Mesendoderm (in vitro differentiated cells): ENCODE results near the gene DNPEP.
"Not testable (repeated sequence)": the region's sequence is repeated elsewhere in the genome, so short reads cannot be mapped to it uniquely, and the experiment has no call there.

Source experiments
- DNase-seq: peaks from one replicate; pipeline ENCODE4 v3.0.0; 2013
- H2AK5ac ChIP-seq: 2 replicates; pipeline ENCODE4 v1.6.1; 2013; ENCODE audit warnings: low read length, inconsistent platforms
- H2BK120ac ChIP-seq: 2 replicates; pipeline ENCODE4 v1.6.1; 2013; ENCODE audit warnings: low read depth, mild to moderate bottlenecking, low read length, moderate library complexity, mixed read lengths
- H2BK15ac ChIP-seq: replicated peaks from 2 replicates; pipeline ENCODE4 v1.6.1; 2013; ENCODE audit warnings: low read depth, mild to moderate bottlenecking, moderate library complexity
- H2BK5ac ChIP-seq: 2 replicates; pipeline ENCODE4 v1.6.1; 2013; ENCODE audit warnings: low read length, inconsistent platforms
- H3K18ac ChIP-seq: 2 replicates; pipeline ENCODE4 v1.6.1; 2013; ENCODE audit warnings: mild to moderate bottlenecking, low read length, mixed read lengths
- H3K23ac ChIP-seq: one replicate; pipeline ENCODE4 v1.6.1; 2013; ENCODE audit warnings: low read length
- H3K27ac ChIP-seq: 2 replicates; pipeline ENCODE4 v1.5.1; 2013; ENCODE audit warnings: low read depth, mild to moderate bottlenecking, inconsistent platforms, low read length, moderate library complexity
- H3K27me3 ChIP-seq: 2 replicates; pipeline ENCODE4 v1.6.1; 2013; ENCODE audit warnings: low read length, control low read depth, mild to moderate bottlenecking, inconsistent platforms; ENCODE audit not compliant: insufficient read depth, poor library complexity
- H3K36me3 ChIP-seq: 2 replicates; pipeline ENCODE4 v1.6.1; 2013; ENCODE audit warnings: low read length, inconsistent platforms; ENCODE audit not compliant: control insufficient read depth, insufficient read depth
- H3K4ac ChIP-seq: one replicate; pipeline ENCODE4 v1.6.1; 2013; ENCODE audit warnings: low read depth, mild to moderate bottlenecking, low read length, moderate library complexity
- H3K4me1 ChIP-seq: 2 replicates; pipeline ENCODE4 v1.6.1; 2013; ENCODE audit warnings: low read depth, low read length, inconsistent platforms; ENCODE audit not compliant: control insufficient read depth
- H3K4me2 ChIP-seq: 2 replicates; pipeline ENCODE4 v1.6.1; 2013; ENCODE audit warnings: low read length
- H3K4me3 ChIP-seq: 2 replicates; pipeline ENCODE4 v1.5.1; 2013; ENCODE audit warnings: mild to moderate bottlenecking, low read length
- H3K56ac ChIP-seq: one replicate; pipeline ENCODE4 v1.6.1; 2013; ENCODE audit warnings: low read length
- H3K79me1 ChIP-seq: 2 replicates; pipeline ENCODE4 v1.6.1; 2013; ENCODE audit warnings: low read length, inconsistent platforms
- H3K79me2 ChIP-seq: 2 replicates; pipeline ENCODE4 v1.6.1; 2013; ENCODE audit warnings: mild to moderate bottlenecking, low read length; ENCODE audit not compliant: control insufficient read depth, insufficient read depth
- H3K9ac ChIP-seq: 2 replicates; pipeline ENCODE4 v1.6.1; 2013; ENCODE audit warnings: low read length, inconsistent platforms
- H4K5ac ChIP-seq: one replicate; pipeline ENCODE4 v1.6.1; 2013; ENCODE audit warnings: low read length
- H4K8ac ChIP-seq: one replicate; pipeline ENCODE4 v1.6.1; 2013; ENCODE audit warnings: low read depth, mild to moderate bottlenecking, control low read depth, low read length, moderate library complexity
- WGBS: extraction: QIAGEN DNeasy Blood & Tissue Kit; methylation state at CpG from one replicate; pipeline ENCODE4 v1.1.7; 2013; ENCODE audit warnings: low lambda C conversion rate, missing lambda C conversion rate; ENCODE audit not compliant: insufficient coverage; ENCODE audit errors: extremely low coverage; 5-methylcytosine and 5-hydroxymethylcytosine counted together

DNPEP gene

GRCh38 chr2:219409619-219410018 is 21.9 kb upstream of the DNPEP start:
- no peaks in the 10 kb centered on the region for H3K4me1 ChIP-seq
- no peaks in the 10 kb centered on the region for H3K36me3 ChIP-seq
- H3K27me3 ChIP-seq, result no peaks in the 10 kb centered on the region
- no peaks in the 10 kb centered on the region for H3K79me2 ChIP-seq
- no peak overlapping the region for H4K5ac ChIP-seq
- H3K79me1 ChIP-seq, result no peaks in the 10 kb centered on the region
- H3K27ac ChIP-seq, result no peak overlapping the region
- H4K8ac ChIP-seq, result no peak overlapping the region
- no peak overlapping the region for H3K56ac ChIP-seq
- no CpG with 5 or more reads among the region's 5 CpGs for WGBS
- H2BK5ac ChIP-seq, result no peak overlapping the region
- H3K4ac ChIP-seq, result no peak overlapping the region
- no peak overlapping the region for H3K4me3 ChIP-seq
- H2BK15ac ChIP-seq, result no peak overlapping the region
- no peak overlapping the region for H3K18ac ChIP-seq
- DNase-seq, result no peak
- no peak overlapping the region for H3K9ac ChIP-seq
- H2AK5ac ChIP-seq, result no peak overlapping the region
- no peak overlapping the region for H3K4me2 ChIP-seq
- no peak overlapping the region for H2BK120ac ChIP-seq
- no peak overlapping the region for H3K23ac ChIP-seq

GRCh38 chr2:219408631-219409030 is 20.9 kb upstream of the DNPEP start:
- no peak overlapping the region for H4K5ac ChIP-seq
- H3K4me3 ChIP-seq, result no peak overlapping the region
- no peak overlapping the region for H2AK5ac ChIP-seq
- H3K27ac ChIP-seq, result no peak overlapping the region
- no CpG with 5 or more reads among the region's 8 CpGs for WGBS
- no peaks in the 10 kb centered on the region for H3K27me3 ChIP-seq
- no peak overlapping the region for H3K18ac ChIP-seq
- H3K36me3 ChIP-seq, result no peaks in the 10 kb centered on the region
- H4K8ac ChIP-seq, result no peak overlapping the region
- no peaks in the 10 kb centered on the region for H3K79me2 ChIP-seq
- no peak overlapping the region for H3K4me2 ChIP-seq
- no peaks in the 10 kb centered on the region for H3K4me1 ChIP-seq
- H2BK5ac ChIP-seq, result no peak overlapping the region
- H2BK120ac ChIP-seq, result no peak overlapping the region
- no peak overlapping the region for H3K56ac ChIP-seq
- no peak for DNase-seq
- H2BK15ac ChIP-seq, result no peak overlapping the region
- H3K9ac ChIP-seq, result no peak overlapping the region
- no peak overlapping the region for H3K4ac ChIP-seq
- no peak overlapping the region for H3K23ac ChIP-seq
- no peaks in the 10 kb centered on the region for H3K79me1 ChIP-seq

- H3K79me2 ChIP-seq, result no peaks in the 10 kb centered on the region
Observed at GRCh38 chr2:219408204-219408603, 20.5 kb upstream of the DNPEP start.

GRCh38 chr2:219407343-219407742 is 19.6 kb upstream of the DNPEP start:
- not testable (repeated sequence) for H3K36me3 ChIP-seq

More at GRCh38 chr2:219408204-219408603, 20.5 kb upstream of the DNPEP start:
- Histone ChIP-seq H3K27me3 (no peaks in the 10 kb centered on the region), H3K4me2 (no peak overlapping the region), H3K4ac (no peak overlapping the region), H3K4me3 (no peak overlapping the region), H2AK5ac (no peak overlapping the region), H3K36me3 (no peaks in the 10 kb centered on the region), H3K79me1 (no peaks in the 10 kb centered on the region), H4K5ac (no peak overlapping the region), H3K18ac (no peak overlapping the region), H3K4me1 (no peaks in the 10 kb centered on the region), H3K9ac (no peak overlapping the region), H3K23ac (no peak overlapping the region), H3K56ac (no peak overlapping the region), H3K27ac (no peak overlapping the region), H2BK15ac (no peak overlapping the region), H4K8ac (no peak overlapping the region), H2BK120ac (no peak overlapping the region), H2BK5ac (no peak overlapping the region)
- DNase-seq, result no peak
- WGBS, result no CpG with 5 or more reads among the region's 5 CpGs

GRCh38 chr2:219406861-219407230 is 19.1 kb upstream of the DNPEP start:
- peak; percentile 74 for DNase-seq
- no peak overlapping the region for H3K23ac ChIP-seq
- WGBS, result no CpG with 5 or more reads among the region's 3 CpGs

More at GRCh38 chr2:219407343-219407742, 19.6 kb upstream of the DNPEP start:
- H4K5ac ChIP-seq, H3K4me2 ChIP-seq, H3K79me1 ChIP-seq, DNase-seq, H3K4ac ChIP-seq, H3K4me3 ChIP-seq, H2AK5ac ChIP-seq, H3K27ac ChIP-seq, H2BK5ac ChIP-seq, H2BK15ac ChIP-seq, H3K79me2 ChIP-seq, H3K56ac ChIP-seq, H4K8ac ChIP-seq, H3K27me3 ChIP-seq, H3K4me1 ChIP-seq, H3K18ac ChIP-seq, H3K23ac ChIP-seq, H2BK120ac ChIP-seq, H3K9ac ChIP-seq: not testable (repeated sequence)
- WGBS, result no CpG with 5 or more reads among the region's 5 CpGs

More at GRCh38 chr2:219406861-219407230, 19.1 kb upstream of the DNPEP start:
- Histone ChIP-seq H3K4ac (no peak overlapping the region), H2BK15ac (no peak overlapping the region), H3K4me1 (no peaks in the 10 kb centered on the region), H4K5ac (no peak overlapping the region), H3K36me3 (no peaks in the 10 kb centered on the region), H2AK5ac (no peak overlapping the region), H3K27ac (no peak overlapping the region), H2BK120ac (no peak overlapping the region), H3K4me2 (no peak overlapping the region), H3K79me1 (no peaks in the 10 kb centered on the region), H3K56ac (no peak overlapping the region), H3K27me3 (no peaks in the 10 kb centered on the region), H3K4me3 (no peak overlapping the region), H3K79me2 (no peaks in the 10 kb centered on the region), H2BK5ac (no peak overlapping the region), H4K8ac (no peak overlapping the region), H3K18ac (no peak overlapping the region), H3K9ac (no peak overlapping the region)
